NCI-H82 treated with DMSO at 0.1 percent for 48 hours (cell line): Measurements from ENCODE around the gene CPLX3.

Source experiments
- DNase-seq: peaks from one replicate; lab custom pipeline; 2025; ENCODE audit not compliant: unreplicated experiment; lab: John Stamatoyannopoulos, UW

Gene CPLX3

DNA sequence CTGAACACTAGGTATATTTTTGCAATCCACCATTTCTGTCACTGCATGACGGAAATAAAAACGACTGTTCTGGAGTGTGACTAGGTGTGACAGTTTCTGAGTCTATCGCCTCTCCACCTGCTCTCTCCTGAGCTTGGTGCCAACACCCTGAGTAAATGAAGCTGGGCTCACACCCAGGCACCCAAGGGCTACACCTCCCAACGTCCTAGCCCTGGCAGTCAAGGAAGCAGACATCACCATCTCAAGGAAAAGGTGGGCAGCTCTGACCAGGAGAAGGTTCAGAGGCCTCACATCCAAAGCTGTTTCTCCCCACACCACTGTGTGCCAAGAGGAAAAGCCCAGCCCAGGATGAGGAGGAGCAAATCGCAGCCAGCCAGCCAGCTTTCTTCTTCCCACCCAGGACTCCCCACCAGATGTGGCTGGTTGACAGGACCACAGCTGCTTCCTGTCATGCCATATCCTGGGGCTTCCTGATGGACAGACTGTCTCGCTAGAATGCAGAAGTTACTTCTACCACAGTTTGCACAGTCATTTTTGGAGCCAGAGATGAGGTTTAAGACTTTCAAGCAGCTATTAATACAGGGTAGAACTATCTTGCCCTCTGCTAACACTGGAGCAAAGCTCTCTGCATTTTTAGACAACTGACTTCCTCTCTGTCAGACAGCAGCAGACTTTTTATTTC lies 43.4 kb downstream of the CPLX3 start:
- no peak for DNase-seq

DNA sequence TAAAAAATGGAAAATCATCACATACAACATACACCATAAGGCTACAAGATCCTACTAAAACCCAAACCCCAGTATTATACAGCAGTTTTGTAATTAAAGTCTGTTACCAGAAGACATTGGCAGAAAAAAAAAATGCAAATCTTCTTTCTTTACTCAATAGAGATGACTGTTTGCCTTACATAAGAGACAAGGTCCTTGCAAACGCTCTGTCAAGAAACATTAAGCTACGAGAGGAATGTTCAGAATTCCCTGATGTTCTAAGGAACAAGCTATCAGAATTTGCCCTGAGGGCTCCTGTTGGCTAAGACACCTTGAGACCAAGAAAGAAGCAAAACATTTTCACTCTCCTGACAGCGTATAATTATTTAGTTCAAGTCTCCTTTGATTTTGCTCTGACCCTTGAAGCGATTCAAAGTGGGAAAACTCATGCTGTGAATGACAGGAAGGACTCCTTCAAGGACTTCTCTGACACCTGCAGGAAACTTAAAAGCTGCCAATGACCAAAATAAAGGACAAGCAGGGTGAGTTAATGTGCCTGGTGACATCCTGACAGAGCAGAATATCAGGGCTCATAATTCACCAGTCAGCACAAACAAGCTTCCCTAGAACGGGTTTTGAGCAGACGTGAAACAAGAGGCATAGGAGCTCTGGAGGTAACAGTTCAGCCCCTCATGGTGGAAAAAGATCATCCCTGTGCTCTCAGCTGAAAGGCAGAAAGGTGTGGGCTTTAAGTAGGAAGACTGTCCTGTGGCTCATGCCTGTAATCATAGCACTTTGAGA lies 44.2 kb downstream of the CPLX3 start:
- no peak for DNase-seq

DNA sequence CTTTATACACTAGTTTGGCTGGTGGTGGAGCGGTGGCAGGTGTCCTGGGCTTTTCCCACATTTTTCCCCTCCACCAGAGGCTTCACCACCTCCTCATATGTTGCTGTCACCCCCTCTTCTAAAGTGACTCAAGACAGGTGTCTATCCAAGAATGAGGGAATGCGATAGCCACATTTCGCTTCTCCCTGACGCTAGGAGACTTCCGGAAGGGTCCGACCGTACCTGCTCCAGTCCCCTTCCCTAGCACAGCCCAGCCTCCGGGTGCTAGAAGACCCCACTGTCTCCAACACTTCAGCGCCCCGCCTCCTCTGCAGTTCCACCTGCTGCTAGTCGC lies 46.2 kb downstream of the CPLX3 start:
- DNase-seq: no peak

DNA sequence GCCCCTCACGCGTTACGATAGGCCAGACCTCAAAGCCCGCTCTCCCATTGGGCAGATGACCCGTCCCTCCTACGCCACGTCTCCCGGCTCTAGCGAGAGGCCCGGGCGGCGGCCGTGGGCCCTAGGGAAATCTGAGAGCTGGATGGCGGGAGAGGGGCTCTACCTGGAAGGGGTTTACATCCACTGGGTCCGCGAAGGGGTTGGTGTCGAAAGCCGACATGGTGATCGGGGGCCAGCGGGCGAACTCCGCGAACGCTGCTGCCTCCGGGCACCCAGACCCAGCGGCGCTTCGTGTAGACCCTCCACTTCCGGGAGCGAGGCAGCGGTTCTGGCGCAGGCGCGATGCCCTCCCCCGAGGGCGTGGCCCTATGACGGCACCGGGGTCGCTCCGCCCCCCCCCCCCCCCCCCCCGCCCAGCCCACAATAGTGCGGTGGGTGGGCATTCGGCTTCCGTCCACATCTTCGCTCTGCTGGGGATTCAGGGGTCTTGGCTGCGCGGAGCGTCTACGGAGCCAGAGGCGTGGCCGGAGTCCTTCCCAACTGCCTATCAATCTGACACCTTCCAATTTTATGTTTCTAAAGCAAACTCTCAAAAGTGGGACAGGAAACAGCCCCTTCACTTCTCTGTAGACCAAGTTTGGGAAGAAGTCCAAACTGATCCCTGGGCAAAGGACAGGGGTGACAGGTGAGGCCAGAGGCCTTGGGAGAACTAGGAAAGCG lies 46.8 kb downstream of the CPLX3 start, which contains the start of gene SCAMP2:
TSS of gene SCAMP2 (minus strand) at position 330 of the 720 bp plus-strand sequence. CDS start at position 220, 110 bp downstream.
- DNase-seq: peak; percentile 83

DNA sequence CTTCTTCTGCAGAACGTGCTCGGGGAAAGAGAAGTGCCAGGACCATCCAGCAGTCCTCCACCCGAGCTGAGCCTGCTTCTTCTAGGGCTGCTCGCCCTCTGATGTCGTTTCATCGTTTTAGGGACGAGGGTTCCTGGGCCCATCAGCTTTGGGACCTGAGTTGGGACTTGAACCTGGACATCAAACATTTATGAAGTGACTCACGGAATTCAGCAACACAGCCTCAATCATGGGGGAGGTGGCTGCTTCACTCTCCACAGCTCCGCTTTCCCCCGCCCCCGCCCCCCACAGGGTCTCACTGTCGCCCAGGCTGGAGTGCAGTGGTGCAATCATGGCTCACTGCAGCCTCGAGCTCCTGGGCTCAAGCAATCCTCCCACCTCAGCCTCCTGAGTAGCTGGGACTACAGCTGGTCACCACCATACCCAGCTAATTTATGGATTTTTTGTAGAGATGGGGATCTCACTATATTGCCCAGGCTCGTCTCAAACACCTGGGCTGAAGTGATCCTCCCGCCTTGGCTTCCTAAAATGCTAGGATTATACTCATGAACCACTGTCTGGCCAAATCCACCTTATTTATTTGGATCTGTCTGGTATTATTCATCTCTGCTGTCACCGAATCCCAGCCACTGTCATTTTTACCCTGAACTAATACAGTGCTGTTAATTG lies 47.5 kb downstream of the CPLX3 start:
- DNase-seq: no peak

DNA sequence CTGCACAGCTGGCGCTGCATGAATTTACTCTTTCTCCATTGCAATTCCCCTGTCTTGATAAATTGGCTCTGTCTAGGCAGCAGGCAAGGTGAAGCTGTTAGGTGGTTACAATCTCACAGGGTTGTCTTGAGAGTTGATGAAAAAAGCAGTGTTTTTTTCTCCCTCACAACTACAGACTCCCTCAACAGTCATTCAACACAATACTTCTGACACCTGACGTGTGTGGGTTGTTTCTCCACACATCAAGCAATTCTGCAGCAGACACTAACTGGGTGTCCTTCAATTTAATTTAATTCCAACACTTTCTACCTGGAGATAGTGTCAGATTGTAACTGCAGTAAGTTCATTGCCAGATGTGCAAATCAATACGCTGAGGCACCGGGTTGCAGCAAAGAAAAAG lies 51.8 kb downstream of the CPLX3 start:
- no peak for DNase-seq
